NCI-H146 treated with DMSO at 0.1 percent for 48 hours (cell line): ENCODE measurements around the gene DLEU7.

Source experiments
- DNase-seq: peaks from one replicate; lab custom pipeline; 2025; ENCODE audit not compliant: unreplicated experiment; lab: John Stamatoyannopoulos, UW

Gene DLEU7

GRCh38 chr13:50844084-50844875, 788 bp upstream of the DLEU7 start:
- no peak for DNase-seq

- no peak for DNase-seq
Observed at GRCh38 chr13:50842990-50843256, 569 bp downstream of the DLEU7 start.

GRCh38 chr13:50842251-50842989, 1.1 kb downstream of the DLEU7 start:
- no peak for DNase-seq

- DNase-seq: no peak
Observed at GRCh38 chr13:50841786-50842185, 1.7 kb downstream of the DLEU7 start.

GRCh38 chr13:50840284-50840683, 3.2 kb downstream of the DLEU7 start:
- DNase-seq: no peak

GRCh38 chr13:50839828-50840227, 3.7 kb downstream of the DLEU7 start:
- DNase-seq: no peak

GRCh38 chr13:50838701-50839100, 4.8 kb downstream of the DLEU7 start:
- no peak for DNase-seq

- DNase-seq: no peak
Observed at GRCh38 chr13:50838031-50838430, 5.5 kb downstream of the DLEU7 start.

GRCh38 chr13:50831512-50831911, 12.0 kb downstream of the DLEU7 start:
- DNase-seq: no peak

GRCh38 chr13:50829896-50830295, 13.6 kb downstream of the DLEU7 start:
- DNase-seq: no peak

- DNase-seq: no peak
Observed at GRCh38 chr13:50829226-50829625, 14.3 kb downstream of the DLEU7 start.

GRCh38 chr13:50826035-50826434, 17.5 kb downstream of the DLEU7 start:
- DNase-seq: no peak

- no peak for DNase-seq
Observed at GRCh38 chr13:50812242-50812641, 31.2 kb downstream of the DLEU7 start.

GRCh38 chr13:50810998-50811397, 32.5 kb downstream of the DLEU7 start:
- no peak for DNase-seq

GRCh38 chr13:50810468-50810867, 33.0 kb downstream of the DLEU7 start:
- DNase-seq: no peak

GRCh38 chr13:50809133-50810090, 34.1 kb downstream of the DLEU7 start:
- DNase-seq: peak; percentile 21

- DNase-seq: no peak
Observed at GRCh38 chr13:50805805-50806204, 37.7 kb downstream of the DLEU7 start.

GRCh38 chr13:50801087-50801931, 42.2 kb downstream of the DLEU7 start:
- peak; percentile 72 for DNase-seq

- DNase-seq: peak; percentile 76
Observed at GRCh38 chr13:50800091-50800739, 43.3 kb downstream of the DLEU7 start.

- no peak for DNase-seq
Observed at GRCh38 chr13:50798923-50799322, 44.6 kb downstream of the DLEU7 start.
